ENCODE results near the gene IRF2BPL. TPM values are rescaled to one million over a fixed set of nuclear protein-coding genes. Genes with fewer than 3 reads are reported as not detected.

IRF2BPL gene
- polyA plus RNA-seq, 1 donor, result 42.3 TPM

GRCh38 chr14:77014004-77014604 lies 14.4 kb downstream of the IRF2BPL start:
- DNase-seq, result peak; percentile 87

- no peak for DNase-seq
Measured at GRCh38 chr14:77012193-77012765, 16.2 kb downstream of the IRF2BPL start.

GRCh38 chr14:77011245-77011644 lies 17.3 kb downstream of the IRF2BPL start:
- DNase-seq, result no peak

GRCh38 chr14:77009014-77009413 lies 19.5 kb downstream of the IRF2BPL start:
- DNase-seq, result no peak

- DNase-seq, result no peak
Measured at GRCh38 chr14:77008541-77008940, 20.0 kb downstream of the IRF2BPL start.

- DNase-seq, result peak; percentile 69
Measured at GRCh38 chr14:77007975-77008421, 20.5 kb downstream of the IRF2BPL start.

GRCh38 chr14:77007183-77007974 lies 21.1 kb downstream of the IRF2BPL start:
- no peak for DNase-seq

- DNase-seq, result no peak
Measured at GRCh38 chr14:77006132-77006531, 22.4 kb downstream of the IRF2BPL start.

GRCh38 chr14:77005559-77005958 lies 22.9 kb downstream of the IRF2BPL start:
- no peak for DNase-seq

- DNase-seq, result no peak
Measured at GRCh38 chr14:77004711-77005460, 23.6 kb downstream of the IRF2BPL start.

GRCh38 chr14:77003960-77004710 lies 24.4 kb downstream of the IRF2BPL start:
- no peak for DNase-seq

GRCh38 chr14:77002889-77003288 lies 25.6 kb downstream of the IRF2BPL start:
- DNase-seq, result no peak

- DNase-seq, result no peak
Measured at GRCh38 chr14:77002335-77002734, 26.2 kb downstream of the IRF2BPL start.

- peak; percentile 84 for DNase-seq
Measured at GRCh38 chr14:77000340-77001270, 27.9 kb downstream of the IRF2BPL start.

GRCh38 chr14:76998910-76999309 lies 29.6 kb downstream of the IRF2BPL start:
- DNase-seq, result no peak

- DNase-seq, result no peak
Measured at GRCh38 chr14:76997257-76997970, 31.1 kb downstream of the IRF2BPL start.

GRCh38 chr14:76996563-76997146 lies 31.9 kb downstream of the IRF2BPL start:
- no peak for DNase-seq

GRCh38 chr14:76995279-76996035 lies 33.1 kb downstream of the IRF2BPL start:
- DNase-seq, result no peak

- DNase-seq, result no peak
Measured at GRCh38 chr14:76993752-76994151, 34.8 kb downstream of the IRF2BPL start.
